GM19452 (cell line): ENCODE data around the gene CNTRL.
A peak's percentile ranks its signal among the peaks of the same experiment; 100 is the strongest.
"Not testable (repeated sequence)": the region's sequence is repeated elsewhere in the genome, so short reads cannot be mapped to it uniquely, and the experiment has no call there.

ENCODE experiments used
- ATAC-seq: cut with Tn5 transposase; IDR thresholded peaks from one replicate; pipeline ENCODE4 v1.9.1; 2021; ENCODE audit not compliant: unreplicated experiment

Gene CNTRL

GRCh38 chr9:121133104-121133816 lies 58.5 kb downstream of the CNTRL start:
- no peak for ATAC-seq

- ATAC-seq, result no peak
These were observed 60.9 kb downstream of the CNTRL start for GRCh38 chr9:121135642-121136041.

GRCh38 chr9:121138561-121138960 lies 63.8 kb downstream of the CNTRL start:
- ATAC-seq, result no peak

GRCh38 chr9:121138973-121139372 lies 64.2 kb downstream of the CNTRL start:
- ATAC-seq, result no peak

GRCh38 chr9:121140162-121140561 lies 65.4 kb downstream of the CNTRL start:
- ATAC-seq, result no peak

GRCh38 chr9:121141306-121141705 lies 66.6 kb downstream of the CNTRL start:
- no peak for ATAC-seq

GRCh38 chr9:121141706-121142105 lies 67.0 kb downstream of the CNTRL start:
- ATAC-seq, result no peak

- ATAC-seq, result no peak
These were observed 69.0 kb downstream of the CNTRL start for GRCh38 chr9:121143771-121144170.

GRCh38 chr9:121144482-121144881 lies 69.7 kb downstream of the CNTRL start:
- no peak for ATAC-seq

- ATAC-seq, result no peak
These were observed 75.4 kb downstream of the CNTRL start for GRCh38 chr9:121150188-121150587.

- no peak for ATAC-seq
These were observed 78.9 kb downstream of the CNTRL start for GRCh38 chr9:121153642-121154041.

- no peak for ATAC-seq
These were observed 80.0 kb downstream of the CNTRL start for GRCh38 chr9:121154782-121155181.

- peak; percentile 82 for ATAC-seq
These were observed 81.5 kb downstream of the CNTRL start for GRCh38 chr9:121156263-121156731.

GRCh38 chr9:121157939-121158338 lies 83.2 kb downstream of the CNTRL start:
- ATAC-seq, result no peak

- ATAC-seq, result no peak
These were observed 85.3 kb downstream of the CNTRL start for GRCh38 chr9:121160025-121160424.

- ATAC-seq, result no peak
These were observed 93.3 kb downstream of the CNTRL start for GRCh38 chr9:121168052-121168451.

- no peak for ATAC-seq
These were observed 94.4 kb downstream of the CNTRL start for GRCh38 chr9:121169094-121169601.

- ATAC-seq, result no peak
These were observed 96.5 kb downstream of the CNTRL start for GRCh38 chr9:121171236-121171635.

GRCh38 chr9:121172726-121173487 lies 98.2 kb downstream of the CNTRL start:
- no peak for ATAC-seq

GRCh38 chr9:121173501-121173900 lies 98.7 kb downstream of the CNTRL start:
- ATAC-seq, result no peak

- ATAC-seq, result no peak
These were observed 104.1 kb downstream of the CNTRL start for GRCh38 chr9:121178676-121179372.

GRCh38 chr9:121179373-121179721 lies 104.6 kb downstream of the CNTRL start:
- ATAC-seq, result not testable (repeated sequence)
